GM08714 (cell line): ENCODE data around the gene NPC1L1.

Source experiments
- H3K4me3 ChIP-seq: fragments of 200-500 bp; sonication (Bioruptor generic); 2 replicates; pipeline ENCODE4 v1.5.1; 2014; ENCODE audit warnings: mild to moderate bottlenecking, low read length, inconsistent platforms
- ZNF274 ChIP-seq: IDR thresholded peaks from 2 replicates; pipeline ENCODE4 v1.6.1; 2012; ENCODE audit warnings: mild to moderate bottlenecking, low read depth, low read length

NPC1L1 gene

GRCh38 chr7:44535348-44536064 is 5.6 kb downstream of the NPC1L1 start:
- no peak for TF ChIP-seq ZNF274
- no peak overlapping the region for H3K4me3 ChIP-seq

- no peak for TF ChIP-seq ZNF274
- H3K4me3 ChIP-seq = no peak overlapping the region
Observed at GRCh38 chr7:44534501-44534900, 6.6 kb downstream of the NPC1L1 start.

GRCh38 chr7:44534087-44534486 is 7.0 kb downstream of the NPC1L1 start:
- TF ChIP-seq ZNF274 = no peak

GRCh38 chr7:44533301-44534055 is 7.7 kb downstream of the NPC1L1 start:
- H3K4me3 ChIP-seq = no peak overlapping the region
- no peak for TF ChIP-seq ZNF274

More at GRCh38 chr7:44534087-44534486, 7.0 kb downstream of the NPC1L1 start:
- H3K4me3 ChIP-seq = no peak overlapping the region

- H3K4me3 ChIP-seq = no peak overlapping the region
- no peak for TF ChIP-seq ZNF274
Observed at GRCh38 chr7:44531421-44532380, 9.4 kb downstream of the NPC1L1 start.

- TF ChIP-seq ZNF274 = no peak
- no peak overlapping the region for H3K4me3 ChIP-seq
Observed at GRCh38 chr7:44530990-44531389, 10.1 kb downstream of the NPC1L1 start.

- no peak for TF ChIP-seq ZNF274
Observed at GRCh38 chr7:44524811-44525388, 16.2 kb downstream of the NPC1L1 start.

GRCh38 chr7:44522315-44522714 is 18.8 kb downstream of the NPC1L1 start:
- no peak overlapping the region for H3K4me3 ChIP-seq
- no peak for TF ChIP-seq ZNF274

More at GRCh38 chr7:44524811-44525388, 16.2 kb downstream of the NPC1L1 start:
- no peak overlapping the region for H3K4me3 ChIP-seq

GRCh38 chr7:44521347-44522095 is 19.6 kb downstream of the NPC1L1 start:
- no peak overlapping the region for H3K4me3 ChIP-seq
- TF ChIP-seq ZNF274 = no peak

- H3K4me3 ChIP-seq = no peak overlapping the region
- TF ChIP-seq ZNF274 = no peak
Observed at GRCh38 chr7:44520574-44520973, 20.6 kb downstream of the NPC1L1 start.

- no peak for TF ChIP-seq ZNF274
- H3K4me3 ChIP-seq = no peak overlapping the region
Observed at GRCh38 chr7:44519546-44519945, 21.6 kb downstream of the NPC1L1 start.

- no peak overlapping the region for H3K4me3 ChIP-seq
- TF ChIP-seq ZNF274 = no peak
Observed at GRCh38 chr7:44518761-44519160, 22.4 kb downstream of the NPC1L1 start.

GRCh38 chr7:44517175-44517574 is 24.0 kb downstream of the NPC1L1 start:
- TF ChIP-seq ZNF274 = no peak
- H3K4me3 ChIP-seq = no peak overlapping the region

- no peak overlapping the region for H3K4me3 ChIP-seq
- TF ChIP-seq ZNF274 = no peak
Observed at GRCh38 chr7:44515590-44516268, 25.4 kb downstream of the NPC1L1 start.
